Stimulated activated CD4-positive, alpha-beta T cell treated with anti-CD3 and anti-CD28 coated beads, Interleukin-4, amount 100 ng/mL, for 48 hours (primary cell): ENCODE results near the gene ADCY2.

Source experiments
- DNase-seq, 2 donors: peaks; one replicate each; pipeline ENCODE4 v3.0.0-alpha.2; 2020; ENCODE audit warnings: low read depth in 2 of 2

ADCY2 gene

GRCh38 chr5:7503564-7503963, 107.6 kb downstream of the ADCY2 start:
- DNase-seq, result no peak

GRCh38 chr5:7515284-7515914, 119.5 kb downstream of the ADCY2 start:
- DNase-seq, result no peak

- no peak for DNase-seq
These were observed 120.3 kb downstream of the ADCY2 start for GRCh38 chr5:7516253-7516652.

- no peak for DNase-seq
These were observed 121.1 kb downstream of the ADCY2 start for GRCh38 chr5:7517006-7517405.

- DNase-seq, result no peak
These were observed 123.1 kb downstream of the ADCY2 start for GRCh38 chr5:7518947-7519560.

GRCh38 chr5:7519564-7519963, 123.6 kb downstream of the ADCY2 start:
- no peak for DNase-seq

- DNase-seq, result no peak
These were observed 133.9 kb downstream of the ADCY2 start for GRCh38 chr5:7529880-7530279.

GRCh38 chr5:7533941-7534340, 138.0 kb downstream of the ADCY2 start:
- no peak for DNase-seq

- DNase-seq, result no peak
These were observed 138.6 kb downstream of the ADCY2 start for GRCh38 chr5:7534505-7534904.

GRCh38 chr5:7537573-7537972, 141.6 kb downstream of the ADCY2 start:
- DNase-seq, result no peak

- no peak for DNase-seq
These were observed 143.6 kb downstream of the ADCY2 start for GRCh38 chr5:7539571-7539970.

- DNase-seq, result no peak
These were observed 145.0 kb downstream of the ADCY2 start for GRCh38 chr5:7540736-7541485.

GRCh38 chr5:7541898-7542297, 146.0 kb downstream of the ADCY2 start:
- DNase-seq, result no peak

- no peak for DNase-seq
These were observed 150.6 kb downstream of the ADCY2 start for GRCh38 chr5:7546555-7546954.

- DNase-seq, result no peak
These were observed 152.7 kb downstream of the ADCY2 start for GRCh38 chr5:7548596-7548995.

- DNase-seq, result no peak
These were observed 169.6 kb downstream of the ADCY2 start for GRCh38 chr5:7565559-7565958.

- DNase-seq, result no peak
These were observed 180.2 kb downstream of the ADCY2 start for GRCh38 chr5:7576023-7576715.

GRCh38 chr5:7577381-7577780, 181.4 kb downstream of the ADCY2 start:
- DNase-seq, result no peak

- DNase-seq, result no peak
These were observed 182.1 kb downstream of the ADCY2 start for GRCh38 chr5:7578071-7578470.

GRCh38 chr5:7584749-7585148, 188.8 kb downstream of the ADCY2 start:
- no peak for DNase-seq

- no peak for DNase-seq
These were observed 189.9 kb downstream of the ADCY2 start for GRCh38 chr5:7585807-7586206.

GRCh38 chr5:7586480-7586879, 190.5 kb downstream of the ADCY2 start:
- no peak for DNase-seq

- DNase-seq, result no peak
These were observed 193.9 kb downstream of the ADCY2 start for GRCh38 chr5:7589800-7590199.
